GM12878 (cell line): ENCODE results near the gene CNGB1. TPM values are rescaled to one million over a fixed set of nuclear protein-coding genes. Genes with fewer than 3 reads are reported as not detected.

ENCODE experiments used
- ATAC-seq: fragments of 200-7000 bp; cut with Tn5 transposase; 3 replicates; pipeline ENCODE4 v1.9.1; 2020; ENCODE audit warnings: mild to moderate bottlenecking, moderate library complexity
- BruUV-seq: library from RNA; stranded (reverse); fragments of 400-500 nt; replicated peaks from 2 replicates; lab custom pipeline; 2021; lab: Mats Ljungman, UMichigan
- CTCF ChIA-PET: fragments of 300-600 bp; sonication (Branson Sonifier 250); formaldehyde crosslinking; extraction: SDS; loops from one replicate; lab custom pipeline; 2021; ENCODE audit warnings: inconsistent platforms; lab: Yijun Ruan, JAX
- POLR2A ChIA-PET: fragments of 350-600 bp; formaldehyde crosslinking; extraction: SDS; loops from one replicate; lab custom pipeline; 2021; ENCODE audit warnings: inconsistent platforms; lab: Charles Lee
- RAD21 ChIA-PET: fragments of 300-600 bp; sonication (Branson Sonifier 250); formaldehyde crosslinking; loops from one replicate; lab custom pipeline; 2023; ENCODE audit warnings: antibody characterized with exemption; ENCODE audit not compliant: unreplicated experiment; lab: Charles Lee
- SMC1A ChIA-PET: fragments of 300-600 bp; sonication (Branson Sonifier 250); formaldehyde crosslinking; loops from one replicate; lab custom pipeline; 2023; ENCODE audit not compliant: unreplicated experiment, uncharacterized antibody; lab: Charles Lee
- DNase-seq: peaks from one replicate; pipeline ENCODE4 v3.0.0-alpha.2; 2011; ENCODE audit warnings: low read depth, low spot score
- FAIRE-seq: peaks from 3 replicates; lab custom pipeline; 2011; peaks lifted over from hg19 to GRCh38; lab: Jason Lieb, UNC
- H2AFZ ChIP-seq: 2 replicates; pipeline ENCODE4 v1.6.0; 2011; ENCODE audit warnings: low read depth, low read length, control low read depth; ENCODE audit not compliant: control insufficient read depth
- H3K27ac ChIP-seq: 2 replicates; pipeline ENCODE4 v1.5.1; 2011; ENCODE audit warnings: control low read depth; ENCODE audit not compliant: control insufficient read depth, insufficient read depth
- H3K27me3 ChIP-seq, 2 experiments: replicated peaks in 1 of 2; 2 replicates each; pipeline versions ENCODE4 v1.6.0 to v1.6.1; 2011; ENCODE audit warnings: low read length in 1 of 2; ENCODE audit not compliant: control insufficient read depth in 2 of 2, insufficient read depth in 2 of 2
- H3K36me3 ChIP-seq, 2 experiments: 2 replicates each; pipeline ENCODE4 v1.5.1; 2011; ENCODE audit warnings: low read length in 1 of 2; ENCODE audit not compliant: control insufficient read depth in 2 of 2, insufficient read depth in 2 of 2
- H3K4me1 ChIP-seq: 2 replicates; pipeline ENCODE4 v1.6.1; 2011; ENCODE audit warnings: mild to moderate bottlenecking, low read length, moderate library complexity, mixed read lengths; ENCODE audit not compliant: control insufficient read depth, insufficient read depth
- H3K4me2 ChIP-seq: 2 replicates; pipeline ENCODE4 v1.6.0; 2011; ENCODE audit warnings: control low read depth; ENCODE audit not compliant: control insufficient read depth, insufficient read depth
- H3K4me3 ChIP-seq: fragments of 200-600 bp; sonication (generic); 2 replicates; pipeline ENCODE4 v1.5.1; 2016
- H3K79me2 ChIP-seq: 2 replicates; pipeline ENCODE4 v1.6.0; 2011; ENCODE audit warnings: low read length; ENCODE audit not compliant: control insufficient read depth, insufficient read depth
- H3K9ac ChIP-seq: 2 replicates; pipeline ENCODE4 v1.8.0; 2011; ENCODE audit warnings: low read length, control low read depth, mixed read lengths; ENCODE audit not compliant: control insufficient read depth, insufficient read depth
- H3K9me3 ChIP-seq: replicated peaks from 3 replicates; pipeline ENCODE4 v1.5.1; 2011; ENCODE audit warnings: mild to moderate bottlenecking, low read length; ENCODE audit not compliant: control insufficient read depth, insufficient read depth
- H4K20me1 ChIP-seq: 2 replicates; pipeline ENCODE4 v1.6.0; 2011; ENCODE audit not compliant: control insufficient read depth, insufficient read depth
- CEBPB ChIP-seq, 2 experiments: fragments of 150-350 bp in 1 of 2; IDR thresholded peaks; 2 replicates each; pipeline ENCODE4 v1.6.1; 2012 to 2014; ENCODE audit warnings: low read depth in 2 of 2, low read length in 2 of 2, borderline replicate concordance in 1 of 2, inconsistent platforms in 1 of 2
- DPF2 ChIP-seq: fragments of 450-650 bp; IDR thresholded peaks from 2 replicates; pipeline ENCODE4 v1.6.1; 2017; ENCODE audit warnings: mild to moderate bottlenecking
- HDAC2 ChIP-seq: fragments of 200-600 bp; sonication (generic); IDR thresholded peaks from 2 replicates; pipeline ENCODE4 v1.6.1; 2017
- IRF4 ChIP-seq: IDR thresholded peaks from 2 replicates; pipeline ENCODE4 v1.6.1; 2011; ENCODE audit warnings: low read depth, low read length
- NFIC ChIP-seq: IDR thresholded peaks from 2 replicates; pipeline ENCODE4 v1.6.1; 2012; ENCODE audit warnings: low read depth, mild to moderate bottlenecking, inconsistent platforms, low read length, moderate library complexity
- NFYA ChIP-seq: IDR thresholded peaks from 2 replicates; pipeline ENCODE4 v1.6.1; 2011; ENCODE audit warnings: low read depth, mild to moderate bottlenecking, low read length, improper control_type of control experiment, borderline replicate concordance
- PAX5 ChIP-seq: IDR thresholded peaks from 2 replicates; pipeline ENCODE4 v1.6.1; 2011; ENCODE audit warnings: low read depth, low read length, borderline replicate concordance
- POLR2A ChIP-seq: IDR thresholded peaks from 2 replicates; pipeline ENCODE4 v1.6.1; 2011; ENCODE audit warnings: low read depth, mild to moderate bottlenecking, low read length
- SMAD1 ChIP-seq: fragments of 450-650 bp; IDR thresholded peaks from 2 replicates; pipeline ENCODE4 v1.6.1; 2018; ENCODE audit warnings: mild to moderate bottlenecking, low read depth; ENCODE audit not compliant: partially characterized antibody
- SMARCA5 ChIP-seq: fragments of 450-650 bp; IDR thresholded peaks from 2 replicates; pipeline ENCODE4 v1.6.1; 2017; ENCODE audit warnings: mild to moderate bottlenecking
- SREBF1 ChIP-seq: IDR thresholded peaks from 2 replicates; pipeline ENCODE4 v1.6.1; 2012; ENCODE audit warnings: mild to moderate bottlenecking, low read length
- SRF ChIP-seq, 2 experiments: IDR thresholded peaks; 2 replicates each; pipeline ENCODE4 v1.6.1; 2011; ENCODE audit warnings: low read depth in 2 of 2, low read length in 2 of 2, mild to moderate bottlenecking in 1 of 2, moderate library complexity in 1 of 2
- TBL1XR1 ChIP-seq: IDR thresholded peaks from 2 replicates; pipeline ENCODE4 v1.6.1; 2012; ENCODE audit warnings: low read depth, low read length, improper control_type of control experiment
- USF2 ChIP-seq: IDR thresholded peaks from 2 replicates; pipeline ENCODE4 v1.6.1; 2011; ENCODE audit warnings: low read depth, low read length, improper control_type of control experiment, borderline replicate concordance
- YBX1 ChIP-seq: fragments of 450-650 bp; IDR thresholded peaks from 2 replicates; pipeline ENCODE4 v1.6.1; 2016; ENCODE audit warnings: antibody characterized with exemption
- ZBTB11 ChIP-seq: fragments of 450-650 bp; formaldehyde crosslinking; IDR thresholded peaks from 2 replicates; pipeline ENCODE4 v1.5.0; 2022; ENCODE audit warnings: mild to moderate bottlenecking, missing genetic modification characterization
- WGBS: methylation state at CpG from one replicate; pipeline ENCODE4 v1.1.6; 2016; ENCODE audit warnings: low lambda C conversion rate; ENCODE audit not compliant: insufficient replicate concordance, insufficient coverage; ENCODE audit errors: missing lambda C conversion rate; 5-methylcytosine and 5-hydroxymethylcytosine counted together
- in situ Hi-C: fragments of 300-500 bp; cut with MboI; formaldehyde crosslinking; loops from 9 replicates; pipeline ENCODE4 v1.14.3; 2018; ENCODE audit warnings: mixed read lengths
- intact Hi-C: fragments of 100-400 bp; cut with micrococcal nuclease; formaldehyde crosslinking; loops from one replicate; pipeline ENCODE4 v1.14.2; 2022; ENCODE audit not compliant: unreplicated experiment
- polyA plus RNA-seq, 11 experiments: library from polyadenylated mRNA; depleted of rRNA in 4 of 11; unstranded in 6 of 11; stranded (reverse) in 5 of 11; fragments of >200 nt; fragmentation: Nextera tagmentation in 4 of 11; fragmentation: Illumina TruSeq in 1 of 11; extraction: Ambion mirVana in 4 of 11; extraction: Trizol in 1 of 11; gene quantifications; 1 replicate in 1 of 11; 2 replicates in 10 of 11; pipeline versions ENCODE4 v1.2.1 to v1.2.3, GENCODE V29; 2011 to 2016; ENCODE audit warnings: inconsistent platforms in 2 of 11, missing spikeins in 2 of 11, low read depth in 1 of 11
- total RNA-seq, 4 experiments: library from RNA; depleted of rRNA in 3 of 4; stranded (reverse); fragments of >200 nt in 3 of 4; fragmentation: Illumina TruSeq in 1 of 4; extraction: Trizol in 1 of 4; gene quantifications; 2 replicates each; pipeline versions ENCODE4 v1.2.1 to v1.2.3, GENCODE V29; 2013 to 2021

The CNGB1 gene
- total and polyA plus RNA-seq, 10 of the 15 experiments (the other 5 are each of a cell fraction or from before 2014, with no cell fraction given), result 0.03 TPM; not detected in 9

- intact Hi-C loops (no loop called here), in situ Hi-C loops (no loop called here)
- H3K9me3 ChIP-seq, result no peaks in the 10 kb centered on the region; the same call in 2 of the 3 replicates
- TF ChIP-seq IRF4 (no peak), YBX1 (no peak), POLR2A (no peak), PAX5 (no peak), SRF (IDR thresholded peaks at IDR 0.05; ENCODE audit: low read depth in 2 of 2, low read length in 2 of 2) (no peak), SMARCA5 (no peak), CEBPB (IDR thresholded peaks at IDR 0.05; ENCODE audit: borderline replicate concordance in 1 of 2, low read depth in 2 of 2, low read length in 2 of 2) (no peak), NFYA (no peak), HDAC2 (no peak), SREBF1 (no peak), DPF2 (no peak), NFIC (no peak), TBL1XR1 (no peak), USF2 (no peak), SMAD1 (no peak), ZBTB11 (CRISPR knock-in tag) (no peak)
- H3K4me3 ChIP-seq, result no peak overlapping the region
- H2AFZ ChIP-seq, result no peak overlapping the region
- ChIA-PET RAD21 (no interaction called here), CTCF (no interaction called here), SMC1A (no interaction called here), POLR2A (no interaction called here)
- H3K9ac ChIP-seq, result no peak overlapping the region
- no peak overlapping the region for H3K4me2 ChIP-seq
- peaks cover 11 to 12% of the 10 kb centered on the region in 2 experiments; a peak in 3 of 4 replicates for H3K36me3 ChIP-seq
- 85% methylated on average over 3 of the region's 3 CpGs for WGBS
- no peak overlapping the region for H3K27ac ChIP-seq
- FAIRE-seq (no peak), ATAC-seq (no peak), DNase-seq (no peak)
- H3K4me1 ChIP-seq, result no peaks in the 10 kb centered on the region
- no peaks in the 10 kb centered on the region for H4K20me1 ChIP-seq
- H3K27me3 ChIP-seq, result no peaks in the 10 kb centered on the region
- no peaks in the 10 kb centered on the region for H3K79me2 ChIP-seq
- BruUV-seq, result no TSS peak
Measured at GRCh38 chr16:58011652-58012051, 40.7 kb upstream of the CNGB1 start.
